Stimulated activated effector memory CD8-positive, alpha-beta T cell treated with anti-CD3 and anti-CD28 coated beads, Interleukin-12 subunit alpha, Interleukin-12 subunit beta, amount 100 ng/mL, for 72 hours (primary cell): Measurements from ENCODE around the gene SNRPA1.

Experiments used
- ATAC-seq: fragments of 150-1000 bp; cut with Tn5 transposase; 2 replicates; pipeline ENCODE4 v1.10.0; 2021
- DNase-seq, 2 donors: peaks; one replicate each; pipeline ENCODE4 v3.0.0; 2021 to 2022; ENCODE audit warnings: low spot score in 2 of 2
- H3K27ac Mint-ChIP-seq: one replicate; pipeline ENCODE4 v1.8.0; 2022; ENCODE audit warnings: mild to moderate bottlenecking, mixed read lengths
- H3K36me3 Mint-ChIP-seq: one replicate; pipeline ENCODE4 v1.8.0; 2022; ENCODE audit warnings: mild to moderate bottlenecking, mixed read lengths
- H3K4me1 Mint-ChIP-seq: one replicate; pipeline ENCODE4 v1.8.0; 2022; ENCODE audit warnings: mixed read lengths
- H3K4me3 Mint-ChIP-seq: one replicate; pipeline ENCODE4 v1.8.0; 2022; ENCODE audit warnings: mild to moderate bottlenecking, mixed read lengths
- H3K9me3 Mint-ChIP-seq: one replicate; pipeline ENCODE4 v1.8.0; 2022; ENCODE audit warnings: mixed read lengths

SNRPA1 gene

GRCh38 chr15:101246824-101247745 is 48.0 kb downstream of the SNRPA1 start:
- peaks cover 96% of the 10 kb centered on the region for H3K36me3 Mint-ChIP-seq
- peak overlapping the region; percentile 23 for H3K27ac Mint-ChIP-seq
- H3K4me1 Mint-ChIP-seq: peaks cover 80% of the 10 kb centered on the region
- H3K4me3 Mint-ChIP-seq: peak overlapping the region; percentile 67
- ATAC-seq (peak; percentile 47), DNase-seq (no peak)
- no peaks in the 10 kb centered on the region for H3K9me3 Mint-ChIP-seq

GRCh38 chr15:101246391-101246790 is 48.7 kb downstream of the SNRPA1 start:
- ATAC-seq: no peak
- H3K4me1 Mint-ChIP-seq: peaks cover 84% of the 10 kb centered on the region
- peak overlapping the region; percentile 23 for H3K27ac Mint-ChIP-seq
- no peak for DNase-seq
- H3K4me3 Mint-ChIP-seq: peak overlapping the region; percentile 67
- H3K36me3 Mint-ChIP-seq: peaks cover 97% of the 10 kb centered on the region
- no peaks in the 10 kb centered on the region for H3K9me3 Mint-ChIP-seq

GRCh38 chr15:101244889-101245668 is 50.0 kb downstream of the SNRPA1 start:
- H3K9me3 Mint-ChIP-seq: no peaks in the 10 kb centered on the region
- DNase-seq (no peak), ATAC-seq (no peak)
- H3K4me1 Mint-ChIP-seq: peaks cover 81% of the 10 kb centered on the region
- H3K4me3 Mint-ChIP-seq: peak overlapping the region; percentile 67
- peaks cover 99% of the 10 kb centered on the region for H3K36me3 Mint-ChIP-seq
- peak overlapping the region; percentile 23 for H3K27ac Mint-ChIP-seq

GRCh38 chr15:101244036-101244781 is 50.8 kb downstream of the SNRPA1 start:
- H3K36me3 Mint-ChIP-seq: peaks cover 99% of the 10 kb centered on the region
- DNase-seq: no peak
- H3K4me3 Mint-ChIP-seq: peak overlapping the region; percentile 67
- H3K27ac Mint-ChIP-seq: peak overlapping the region; percentile 23
- no peaks in the 10 kb centered on the region for H3K9me3 Mint-ChIP-seq
- ATAC-seq: no peak
- H3K4me1 Mint-ChIP-seq: peaks cover 81% of the 10 kb centered on the region

GRCh38 chr15:101243420-101243819 is 51.6 kb downstream of the SNRPA1 start:
- H3K4me1 Mint-ChIP-seq: peaks cover 85% of the 10 kb centered on the region
- peaks cover 99% of the 10 kb centered on the region for H3K36me3 Mint-ChIP-seq
- peak overlapping the region; percentile 67 for H3K4me3 Mint-ChIP-seq
- ATAC-seq: no peak
- H3K9me3 Mint-ChIP-seq: no peaks in the 10 kb centered on the region
- H3K27ac Mint-ChIP-seq: peak overlapping the region; percentile 88
- no peak for DNase-seq

GRCh38 chr15:101242999-101243336 is 52.1 kb downstream of the SNRPA1 start:
- ATAC-seq: no peak
- H3K36me3 Mint-ChIP-seq: peaks cover 99% of the 10 kb centered on the region
- no peaks in the 10 kb centered on the region for H3K9me3 Mint-ChIP-seq

GRCh38 chr15:101242160-101242998 is 52.7 kb downstream of the SNRPA1 start:
- H3K9me3 Mint-ChIP-seq: no peaks in the 10 kb centered on the region
- peak overlapping the region; percentile 88 for H3K27ac Mint-ChIP-seq
- H3K4me3 Mint-ChIP-seq: peak overlapping the region; percentile 67
- peak; percentile 83 for ATAC-seq
- peaks cover 78% of the 10 kb centered on the region for H3K4me1 Mint-ChIP-seq
- H3K36me3 Mint-ChIP-seq: peaks cover 99% of the 10 kb centered on the region
- peak; percentile 28 to 78 for DNase-seq

More at GRCh38 chr15:101242999-101243336, 52.1 kb downstream of the SNRPA1 start:
- Mint-ChIP-seq H3K27ac (peak overlapping the region; percentile 88), H3K4me1 (peaks cover 81% of the 10 kb centered on the region), H3K4me3 (peak overlapping the region; percentile 67)
- no peak for DNase-seq

- H3K4me1 Mint-ChIP-seq: peaks cover 79% of the 10 kb centered on the region
- H3K36me3 Mint-ChIP-seq: peaks cover 99% of the 10 kb centered on the region
- no peak for ATAC-seq
- H3K9me3 Mint-ChIP-seq: no peaks in the 10 kb centered on the region
- peak overlapping the region; percentile 52 for H3K4me3 Mint-ChIP-seq
- H3K27ac Mint-ChIP-seq: peak overlapping the region; percentile 79
- DNase-seq: no peak
Measured at GRCh38 chr15:101240358-101240757, 54.7 kb downstream of the SNRPA1 start.

GRCh38 chr15:101239724-101240136 is 55.3 kb downstream of the SNRPA1 start:
- no peaks in the 10 kb centered on the region for H3K9me3 Mint-ChIP-seq
- H3K4me1 Mint-ChIP-seq: peaks cover 78% of the 10 kb centered on the region
- H3K4me3 Mint-ChIP-seq: peak overlapping the region; percentile 52
- H3K27ac Mint-ChIP-seq: peak overlapping the region; percentile 79
- H3K36me3 Mint-ChIP-seq: peaks cover 99% of the 10 kb centered on the region
- peak; percentile 59 for ATAC-seq
- no peak for DNase-seq

GRCh38 chr15:101237251-101237650 is 57.8 kb downstream of the SNRPA1 start:
- DNase-seq (no peak), ATAC-seq (no peak)
- Mint-ChIP-seq H3K4me3 (peak overlapping the region; percentile 3), H3K9me3 (no peaks in the 10 kb centered on the region), H3K36me3 (peaks cover 99% of the 10 kb centered on the region), H3K27ac (no peak overlapping the region), H3K4me1 (peaks cover 66% of the 10 kb centered on the region)

GRCh38 chr15:101233651-101234280 is 61.3 kb downstream of the SNRPA1 start:
- Mint-ChIP-seq H3K4me1 (peaks cover 64% of the 10 kb centered on the region), H3K36me3 (peaks cover 100% of the 10 kb centered on the region), H3K4me3 (no peak overlapping the region), H3K27ac (no peak overlapping the region), H3K9me3 (no peaks in the 10 kb centered on the region)
- DNase-seq (no peak), ATAC-seq (no peak)

GRCh38 chr15:101232677-101233076 is 62.4 kb downstream of the SNRPA1 start:
- ATAC-seq (no peak), DNase-seq (no peak)
- Mint-ChIP-seq H3K4me3 (no peak overlapping the region), H3K9me3 (peaks cover 3% of the 10 kb centered on the region), H3K36me3 (peaks cover 100% of the 10 kb centered on the region), H3K4me1 (peaks cover 71% of the 10 kb centered on the region), H3K27ac (no peak overlapping the region)
